Calu3 (cell line): ENCODE data around the gene FAM43A. TPM values are rescaled to one million over a fixed set of nuclear protein-coding genes. Genes with fewer than 3 reads are reported as not detected.

Experiments
- BruUV-seq: library from RNA; stranded (reverse); fragments of 400-500 nt; replicated peaks from 2 replicates; lab custom pipeline; 2021; lab: Mats Ljungman, UMichigan
- CTCF ChIA-PET: fragments of 300-600 bp; sonication (Branson Sonifier 250); formaldehyde crosslinking; loops from one replicate; lab custom pipeline; 2022; ENCODE audit warnings: antibody characterized with exemption; lab: Charles Lee
- DNase-seq: peaks from one replicate; pipeline ENCODE4 v3.0.0; 2022
- H3K27ac Mint-ChIP-seq: one replicate; pipeline ENCODE4 v1.8.0; 2022; ENCODE audit warnings: mixed read lengths; ENCODE audit not compliant: unreplicated experiment
- H3K27me3 Mint-ChIP-seq: one replicate; pipeline ENCODE4 v1.8.0; 2022; ENCODE audit warnings: mixed read lengths; ENCODE audit not compliant: unreplicated experiment
- H3K36me3 Mint-ChIP-seq: one replicate; pipeline ENCODE4 v1.8.0; 2022; ENCODE audit warnings: mild to moderate bottlenecking, moderate library complexity, mixed read lengths; ENCODE audit not compliant: insufficient read depth, unreplicated experiment
- H3K4me1 Mint-ChIP-seq: one replicate; pipeline ENCODE4 v1.8.0; 2022; ENCODE audit warnings: mild to moderate bottlenecking, low read depth, mixed read lengths; ENCODE audit not compliant: unreplicated experiment
- H3K4me3 Mint-ChIP-seq: one replicate; pipeline ENCODE4 v1.8.0; 2022; ENCODE audit warnings: mild to moderate bottlenecking, low read depth, moderate library complexity, mixed read lengths; ENCODE audit not compliant: unreplicated experiment
- H3K9me3 Mint-ChIP-seq: one replicate; pipeline ENCODE4 v1.8.0; 2022; ENCODE audit warnings: low read depth, mixed read lengths; ENCODE audit not compliant: unreplicated experiment
- CTCF ChIP-seq: fragments of 200-600 bp; IDR thresholded peaks from one replicate; pipeline ENCODE4 v1.8.0; 2022; ENCODE audit warnings: antibody characterized with exemption; ENCODE audit not compliant: unreplicated experiment
- intact Hi-C: fragments of 100-400 bp; cut with micrococcal nuclease; formaldehyde crosslinking; loops from one replicate; pipeline ENCODE4 v1.10.0; 2022; ENCODE audit not compliant: unreplicated experiment
- total RNA-seq: library from RNA; stranded (reverse); gene quantifications from 2 replicates; pipeline ENCODE4 v1.2.3, GENCODE V29; 2022

The FAM43A gene
- total RNA-seq, 1 experiment from 2014 or later = 1.8 TPM

GRCh38 chr3:194675081-194675640, 10.5 kb upstream of the FAM43A start:
- CTCF ChIA-PET = no interaction called here
- H3K36me3 Mint-ChIP-seq = peaks cover 16% of the 10 kb centered on the region
- peaks cover 32% of the 10 kb centered on the region for H3K4me1 Mint-ChIP-seq
- H3K9me3 Mint-ChIP-seq = no peaks in the 10 kb centered on the region
- no peak for DNase-seq
- TF ChIP-seq CTCF = no peak
- H3K27me3 Mint-ChIP-seq = peaks cover 42% of the 10 kb centered on the region
- BruUV-seq = no TSS peak
- intact Hi-C loops = no loop called here
- no peak overlapping the region for H3K27ac Mint-ChIP-seq
- H3K4me3 Mint-ChIP-seq = no peak overlapping the region

GRCh38 chr3:194675680-194676079, 10.0 kb upstream of the FAM43A start:
- no peak for DNase-seq
- Mint-ChIP-seq H3K27me3 (peaks cover 47% of the 10 kb centered on the region), H3K9me3 (no peaks in the 10 kb centered on the region), H3K27ac (no peak overlapping the region), H3K4me1 (peaks cover 27% of the 10 kb centered on the region), H3K36me3 (peaks cover 16% of the 10 kb centered on the region), H3K4me3 (no peak overlapping the region)
- intact Hi-C loops = no loop called here
- CTCF ChIA-PET = no interaction called here
- BruUV-seq = no TSS peak
- no peak for TF ChIP-seq CTCF

GRCh38 chr3:194676471-194676870, 9.2 kb upstream of the FAM43A start:
- CTCF ChIA-PET = no interaction called here
- TF ChIP-seq CTCF = no peak

GRCh38 chr3:194680888-194681615, 4.6 kb upstream of the FAM43A start:
- no peak overlapping the region for H3K4me3 Mint-ChIP-seq
- CTCF ChIA-PET = interaction anchor here (0.7 to 2.0 kb wide), 2 partner anchors 10 to 47 kb away, joined by 3 to 4 read pairs; no protein-coding TSS in a partner anchor
- intact Hi-C loops = loop anchor here (10.0 kb wide), 3 partner anchors 84 to 834 kb away; no protein-coding TSS in a partner anchor
- no peak for TF ChIP-seq CTCF
- no peaks in the 10 kb centered on the region for H3K9me3 Mint-ChIP-seq
- peaks cover 15% of the 10 kb centered on the region for H3K36me3 Mint-ChIP-seq
- BruUV-seq = no TSS peak
- peaks cover 23% of the 10 kb centered on the region for H3K4me1 Mint-ChIP-seq
- peaks cover 39% of the 10 kb centered on the region for H3K27me3 Mint-ChIP-seq
- no peak overlapping the region for H3K27ac Mint-ChIP-seq
- no peak for DNase-seq

More at GRCh38 chr3:194676471-194676870, 9.2 kb upstream of the FAM43A start:
- no peak for DNase-seq
- H3K27ac Mint-ChIP-seq = no peak overlapping the region
- H3K4me3 Mint-ChIP-seq = no peak overlapping the region
- H3K9me3 Mint-ChIP-seq = no peaks in the 10 kb centered on the region
- BruUV-seq = no TSS peak
- H3K4me1 Mint-ChIP-seq = peaks cover 19% of the 10 kb centered on the region
- intact Hi-C loops = no loop called here
- H3K36me3 Mint-ChIP-seq = peaks cover 12% of the 10 kb centered on the region
- H3K27me3 Mint-ChIP-seq = peaks cover 48% of the 10 kb centered on the region
